Fibroblast of lung (primary cell): ENCODE data around the gene USH2A. TPM values are rescaled to one million over a fixed set of nuclear protein-coding genes. Genes with fewer than 3 reads are reported as not detected.

Experiments used
- DNase-seq, 2 donors: peaks; one replicate each; pipeline versions ENCODE4 v3.0.0 to v3.0.0-alpha.2; 2010; ENCODE audit warnings: low read depth in 2 of 2
- H2AFZ ChIP-seq: 2 replicates; pipeline ENCODE4 v1.5.1; 2012; ENCODE audit warnings: low read length, control low read depth, inconsistent platforms
- H3K27ac ChIP-seq: 2 replicates; pipeline ENCODE4 v1.5.1; 2011; ENCODE audit warnings: low read length, control low read depth; ENCODE audit not compliant: insufficient read depth
- H3K27me3 ChIP-seq: 2 replicates; pipeline ENCODE4 v1.5.1; 2011; ENCODE audit warnings: mild to moderate bottlenecking, low read length; ENCODE audit not compliant: control insufficient read depth, insufficient read depth
- H3K36me3 ChIP-seq: 2 replicates; pipeline ENCODE4 v1.5.1; 2011; ENCODE audit warnings: low read length; ENCODE audit not compliant: control insufficient read depth, insufficient read depth
- H3K4me1 ChIP-seq: 2 replicates; pipeline ENCODE4 v1.5.1; 2011; ENCODE audit warnings: low read length; ENCODE audit not compliant: control insufficient read depth, insufficient read depth; ENCODE audit errors: extremely low read depth
- H3K4me2 ChIP-seq: 2 replicates; pipeline ENCODE4 v1.5.1; 2011; ENCODE audit warnings: low read length, control low read depth; ENCODE audit not compliant: insufficient read depth; ENCODE audit errors: extremely low read depth
- H3K4me3 ChIP-seq, 4 experiments: fragments of 200-600 bp in 1 of 4; sonication (generic) in 1 of 4; replicated peaks in 1 of 4; 2 replicates each; pipeline ENCODE4 v1.5.1; 2011 to 2016; ENCODE audit warnings: low read length in 4 of 4, low read depth in 3 of 4, mild to moderate bottlenecking in 3 of 4, control low read depth in 2 of 4, inconsistent platforms in 1 of 4, mixed read lengths in 1 of 4; ENCODE audit not compliant: insufficient read depth in 1 of 4; ENCODE audit errors: control extremely low read depth in 1 of 4
- H3K79me2 ChIP-seq: 2 replicates; pipeline ENCODE4 v1.5.1; 2012; ENCODE audit warnings: mild to moderate bottlenecking, low read length, inconsistent platforms; ENCODE audit not compliant: control insufficient read depth, insufficient read depth
- H3K9ac ChIP-seq: 2 replicates; pipeline ENCODE4 v1.5.1; 2011; ENCODE audit warnings: mild to moderate bottlenecking, low read length, control low read depth; ENCODE audit not compliant: insufficient read depth
- H3K9me3 ChIP-seq: 2 replicates; pipeline ENCODE4 v1.5.1; 2012; ENCODE audit warnings: low read depth, low read length; ENCODE audit not compliant: control insufficient read depth, insufficient read depth
- H4K20me1 ChIP-seq: 2 replicates; pipeline ENCODE4 v1.5.1; 2011; ENCODE audit warnings: low read length; ENCODE audit not compliant: control insufficient read depth, insufficient read depth; ENCODE audit errors: extremely low read depth
- EZH2 ChIP-seq: IDR thresholded peaks from 2 replicates; pipeline ENCODE4 v1.5.1; 2012; ENCODE audit warnings: low read length, control low read depth, mild to moderate bottlenecking; ENCODE audit errors: missing control alignments
- polyA plus RNA-seq, 2 donors: library from polyadenylated mRNA; depleted of rRNA in 1 of 2; stranded (reverse) in 1 of 2; unstranded in 1 of 2; fragments of >200 nt; gene quantifications; 2 replicates each; pipeline ENCODE4 v1.2.1, GENCODE V29; 2011 to 2012; ENCODE audit warnings: missing spikeins in 1 of 2
- total RNA-seq: library from RNA; depleted of rRNA; stranded (reverse); fragments of >200 nt; gene quantifications from 2 replicates; pipeline ENCODE4 v1.2.1, GENCODE V29; 2014
- TF ChIP-seq, protein P1 (sequence below), 2 donors: IDR thresholded peaks in 1 of 2; conservative IDR thresholded peaks in 1 of 2; 1 replicate in 1 of 2; 2 replicates in 1 of 2; pipeline ENCODE4 v1.5.1; 2011 to 2012; ENCODE audit warnings: low read length in 2 of 2, control low read depth in 1 of 2, inconsistent platforms in 1 of 2, low read depth in 1 of 2, mild to moderate bottlenecking in 1 of 2

The USH2A gene
- total and polyA plus RNA-seq, 2 donors (not counting 1 experiment from before 2014, with no cell fraction given): under 0.01 to 0.01 TPM

GRCh38 chr1:216325946-216326345, 97.3 kb downstream of the USH2A start:
- Histone ChIP-seq H3K4me2 (no peak overlapping the region), H3K9me3 (no peaks in the 10 kb centered on the region), H3K27me3 (no peaks in the 10 kb centered on the region), H3K4me3 (no peak overlapping the region), H4K20me1 (no peaks in the 10 kb centered on the region), H3K27ac (no peak overlapping the region), H3K36me3 (no peaks in the 10 kb centered on the region), H3K9ac (no peak overlapping the region), H3K79me2 (no peaks in the 10 kb centered on the region), H3K4me1 (no peaks in the 10 kb centered on the region), H2AFZ (no peak overlapping the region)
- DNase-seq: peak in 1 of 2 donors; percentile 29
- TF ChIP-seq, protein P1, sequence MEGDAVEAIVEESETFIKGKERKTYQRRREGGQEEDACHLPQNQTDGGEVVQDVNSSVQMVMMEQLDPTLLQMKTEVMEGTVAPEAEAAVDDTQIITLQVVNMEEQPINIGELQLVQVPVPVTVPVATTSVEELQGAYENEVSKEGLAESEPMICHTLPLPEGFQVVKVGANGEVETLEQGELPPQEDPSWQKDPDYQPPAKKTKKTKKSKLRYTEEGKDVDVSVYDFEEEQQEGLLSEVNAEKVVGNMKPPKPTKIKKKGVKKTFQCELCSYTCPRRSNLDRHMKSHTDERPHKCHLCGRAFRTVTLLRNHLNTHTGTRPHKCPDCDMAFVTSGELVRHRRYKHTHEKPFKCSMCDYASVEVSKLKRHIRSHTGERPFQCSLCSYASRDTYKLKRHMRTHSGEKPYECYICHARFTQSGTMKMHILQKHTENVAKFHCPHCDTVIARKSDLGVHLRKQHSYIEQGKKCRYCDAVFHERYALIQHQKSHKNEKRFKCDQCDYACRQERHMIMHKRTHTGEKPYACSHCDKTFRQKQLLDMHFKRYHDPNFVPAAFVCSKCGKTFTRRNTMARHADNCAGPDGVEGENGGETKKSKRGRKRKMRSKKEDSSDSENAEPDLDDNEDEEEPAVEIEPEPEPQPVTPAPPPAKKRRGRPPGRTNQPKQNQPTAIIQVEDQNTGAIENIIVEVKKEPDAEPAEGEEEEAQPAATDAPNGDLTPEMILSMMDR (conservative IDR thresholded peaks at IDR 0.05 in 1 of 2, IDR thresholded peaks at IDR 0.05 in 1 of 2; ENCODE audit: low read depth in 1 of 2, low read length in 2 of 2): no peak
- TF ChIP-seq EZH2: no peak

GRCh38 chr1:216325336-216325735, 97.9 kb downstream of the USH2A start:
- no peak for TF ChIP-seq EZH2
- TF ChIP-seq, protein P1 (conservative IDR thresholded peaks at IDR 0.05 in 1 of 2, IDR thresholded peaks at IDR 0.05 in 1 of 2; ENCODE audit: low read depth in 1 of 2, low read length in 2 of 2): no peak
- no peaks in the 10 kb centered on the region for H3K4me1 ChIP-seq
- no peak overlapping the region for H2AFZ ChIP-seq

GRCh38 chr1:216323344-216323743, 99.9 kb downstream of the USH2A start:
- no peaks in the 10 kb centered on the region for H3K36me3 ChIP-seq
- TF ChIP-seq EZH2: no peak
- TF ChIP-seq, protein P1 (conservative IDR thresholded peaks at IDR 0.05 in 1 of 2, IDR thresholded peaks at IDR 0.05 in 1 of 2; ENCODE audit: low read depth in 1 of 2, low read length in 2 of 2): no peak

More at GRCh38 chr1:216325336-216325735, 97.9 kb downstream of the USH2A start:
- DNase-seq: no peak
- no peaks in the 10 kb centered on the region for H4K20me1 ChIP-seq
- H3K9ac ChIP-seq: no peak overlapping the region
- no peaks in the 10 kb centered on the region for H3K36me3 ChIP-seq
- H3K27me3 ChIP-seq: no peaks in the 10 kb centered on the region
- H3K9me3 ChIP-seq: no peaks in the 10 kb centered on the region
- H3K4me2 ChIP-seq: no peak overlapping the region
- no peak overlapping the region for H3K27ac ChIP-seq
- H3K4me3 ChIP-seq: no peak overlapping the region
- H3K79me2 ChIP-seq: no peaks in the 10 kb centered on the region

More at GRCh38 chr1:216323344-216323743, 99.9 kb downstream of the USH2A start:
- Histone ChIP-seq H3K4me3 (no peak overlapping the region), H3K27me3 (no peaks in the 10 kb centered on the region), H3K4me1 (no peaks in the 10 kb centered on the region), H3K9ac (no peak overlapping the region), H2AFZ (no peak overlapping the region), H3K9me3 (no peaks in the 10 kb centered on the region), H3K4me2 (no peak overlapping the region), H3K79me2 (no peaks in the 10 kb centered on the region), H3K27ac (no peak overlapping the region), H4K20me1 (no peaks in the 10 kb centered on the region)
- DNase-seq: no peak
